ENCODE results near the gene MED27.

DNA sequence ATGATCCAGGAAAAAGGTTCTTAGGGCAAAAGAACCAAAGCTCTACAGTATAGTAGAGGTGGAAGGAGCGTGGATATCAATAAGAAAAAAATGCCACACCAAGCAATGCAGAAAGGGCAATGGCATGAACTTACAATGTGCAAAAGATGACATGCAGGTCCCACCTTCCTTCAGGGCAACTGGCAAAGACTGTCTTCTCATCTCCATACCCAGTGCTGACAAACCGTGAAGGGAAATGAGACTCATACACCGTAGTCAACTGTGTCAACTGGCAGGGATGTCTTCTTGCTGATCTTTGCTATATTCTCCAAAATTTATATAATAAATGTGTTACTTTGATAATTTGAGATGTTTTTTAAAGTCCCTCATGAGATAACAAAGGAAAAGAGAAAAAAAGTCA lies 36.0 kb downstream of the MED27 start:
- no peak for TF ChIP-seq DPF2 (IDR thresholded peaks at IDR 0.05)
- TF ChIP-seq RFX5 (IDR thresholded peaks at IDR 0.05; ENCODE audit: low read depth, low read length) = no peak
- no peak for TF ChIP-seq BCL6 (CRISPR knock-in tag; IDR thresholded peaks at IDR 0.05)
- TF ChIP-seq ZNF707 (CRISPR knock-in tag; conservative IDR thresholded peaks at IDR 0.05) = no peak

Data from K562 (cell line).